SK-N-SH treated with all-trans-retinoic acid at 6 μM for 48 hours (cell line): ENCODE measurements around the gene MRPL11.

ENCODE experiments used
- BACH2 ChIP-seq: fragments of 250-450 bp; sonication (Bioruptor Pico); IDR thresholded peaks from 2 replicates; pipeline ENCODE4 v1.9.0; 2021; ENCODE audit warnings: mild to moderate bottlenecking, borderline replicate concordance
- GLIS3 ChIP-seq: fragments of 250-450 bp; sonication (Bioruptor Pico); IDR thresholded peaks from 2 replicates; pipeline ENCODE4 v1.5.0; 2020; ENCODE audit warnings: mild to moderate bottlenecking, moderate library complexity
- ISL1 ChIP-seq: fragments of 250-450 bp; sonication (Bioruptor Pico); IDR thresholded peaks from 2 replicates; pipeline ENCODE4 v2.1.2; 2022; ENCODE audit warnings: mild to moderate bottlenecking, moderate library complexity
- ZC3H10 ChIP-seq: fragments of 250-450 bp; sonication (Bioruptor Pico); IDR thresholded peaks from 2 replicates; pipeline ENCODE4 v1.5.1; 2021; ENCODE audit warnings: mild to moderate bottlenecking, moderate library complexity

DNA sequence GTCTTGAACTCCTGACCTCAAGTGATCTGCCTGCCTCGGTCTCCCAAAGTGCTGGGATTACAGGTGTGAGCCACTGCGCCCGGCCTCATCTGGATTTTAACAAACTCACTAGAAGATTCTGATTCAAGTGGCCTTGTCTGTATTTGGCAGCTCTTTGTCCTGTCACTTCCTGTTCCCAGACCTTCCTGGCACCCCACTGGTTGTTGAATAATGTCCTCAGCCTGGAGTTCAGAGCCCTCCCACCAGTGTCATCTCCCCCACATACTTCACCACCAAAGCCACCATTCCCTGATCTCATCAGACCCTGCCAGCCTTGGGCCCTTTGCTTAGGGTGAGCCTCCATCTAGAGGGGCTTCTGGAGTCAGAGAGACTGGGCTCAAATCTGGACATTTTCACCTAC lies 31.4 kb upstream of the MRPL11 start:
- TF ChIP-seq BACH2 (CRISPR knock-in tag) (no peak), ZC3H10 (CRISPR knock-in tag) (no peak), GLIS3 (CRISPR knock-in tag) (no peak), ISL1 (CRISPR knock-in tag) (no peak)
